Bone marrow (tissue), 2 donors: ENCODE results near the gene XYLB.

Source experiments
- DNase-seq, 2 donors: peaks; one replicate each; lab custom pipeline; 2025; lab: John Stamatoyannopoulos, UW

XYLB gene

DNA sequence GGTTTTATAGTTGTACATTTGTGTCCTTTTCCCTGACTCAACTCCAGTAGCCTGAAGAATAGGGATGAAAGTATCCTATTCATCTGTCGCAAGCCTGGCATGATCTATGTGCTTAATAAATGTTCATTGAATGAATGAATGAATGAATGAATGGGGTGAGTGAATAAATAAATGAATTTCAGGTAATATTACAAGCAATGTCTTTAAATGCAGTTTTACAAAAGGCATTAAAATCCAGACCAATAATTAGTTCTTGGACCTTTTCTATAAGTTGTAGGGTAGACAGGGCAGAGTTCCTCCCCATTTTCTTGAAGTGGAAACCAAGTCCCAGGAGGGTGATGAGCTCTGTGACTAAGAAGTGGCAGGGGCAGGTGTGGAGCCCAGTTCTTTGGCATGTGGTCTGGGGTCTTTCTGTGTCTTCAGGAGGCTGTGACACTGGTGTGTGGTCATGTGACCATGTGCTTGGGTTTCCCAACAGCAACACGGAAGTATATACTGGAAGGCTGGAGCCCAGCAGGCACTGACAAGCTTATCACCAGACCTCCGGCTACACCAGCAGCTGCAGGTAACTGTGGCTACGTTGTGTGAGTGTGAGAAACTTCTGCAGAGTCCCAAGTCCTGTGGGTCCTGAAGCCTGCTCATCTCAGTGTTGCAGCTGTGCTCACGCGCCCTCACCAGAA lies 18.3 kb downstream of the XYLB start:
- DNase-seq, result no peak

- no peak for DNase-seq
These were observed 19.0 kb downstream of the XYLB start for GRCh38 chr3:38365469-38366062.

DNA sequence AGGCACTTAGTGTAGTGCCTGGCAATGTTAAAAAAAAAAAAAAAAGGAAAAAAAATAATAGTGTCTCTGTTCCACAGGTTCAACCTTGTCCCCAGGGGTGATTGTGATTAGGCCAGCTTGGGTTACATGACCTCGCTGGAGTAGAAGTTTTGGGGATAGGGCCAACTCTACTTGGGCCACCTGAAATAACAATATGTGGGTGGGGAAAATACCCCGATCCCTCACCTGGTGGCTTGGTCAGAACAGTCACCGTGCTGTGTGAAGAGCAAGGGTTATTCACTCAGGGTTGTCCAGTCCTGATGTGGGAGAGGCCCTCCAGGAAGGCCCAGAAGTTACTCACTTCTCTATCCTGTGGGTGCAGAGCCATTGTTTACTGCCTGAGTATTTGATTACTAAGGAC lies 19.5 kb downstream of the XYLB start:
- DNase-seq, result no peak

DNA sequence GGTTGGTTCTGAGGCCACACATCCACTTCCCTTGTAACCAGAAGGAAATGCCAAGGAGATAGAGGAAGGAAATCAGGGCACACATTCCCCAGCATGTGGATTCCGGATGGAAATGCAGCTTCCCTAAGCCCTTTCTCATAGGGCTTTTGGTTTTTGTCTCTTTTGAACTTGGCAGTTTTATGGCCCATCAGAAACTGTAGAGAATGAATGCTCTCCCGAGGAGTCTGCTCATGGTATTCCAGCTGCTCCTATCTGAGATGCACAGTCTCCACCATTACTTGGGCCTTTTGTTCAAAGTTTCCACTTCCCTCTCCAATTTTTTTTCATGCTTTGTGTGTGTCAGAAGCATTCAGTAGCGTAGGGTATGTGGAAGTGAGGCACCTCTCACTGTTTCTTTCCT lies 21.2 kb downstream of the XYLB start:
- DNase-seq, result no peak

GRCh38 chr3:38368238-38368637 lies 21.7 kb downstream of the XYLB start:
- no peak for DNase-seq

- DNase-seq, result no peak
These were observed 22.6 kb downstream of the XYLB start for GRCh38 chr3:38369186-38369585.

- DNase-seq, result no peak
These were observed 23.6 kb downstream of the XYLB start for GRCh38 chr3:38370149-38370548.

DNA sequence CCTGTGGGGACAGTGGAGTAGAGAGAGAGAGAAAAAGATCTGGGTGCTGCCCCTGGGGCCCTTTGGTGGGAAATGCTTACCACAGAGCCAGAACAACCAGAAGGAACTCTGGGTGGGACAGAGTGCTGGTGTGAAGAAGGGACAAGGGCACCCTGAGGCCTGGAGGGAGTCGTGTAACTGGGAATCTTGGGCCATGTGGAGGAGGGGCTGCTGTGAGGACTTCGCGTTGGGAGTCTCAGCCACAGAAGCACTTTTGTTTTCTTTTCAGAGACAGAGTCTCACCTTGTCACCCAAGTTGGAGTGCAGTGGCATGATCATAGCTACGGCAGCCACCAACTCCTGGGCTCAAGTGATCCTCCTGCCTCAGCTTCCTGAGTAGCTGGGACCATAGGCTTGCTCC lies 24.3 kb downstream of the XYLB start:
- no peak for DNase-seq

DNA sequence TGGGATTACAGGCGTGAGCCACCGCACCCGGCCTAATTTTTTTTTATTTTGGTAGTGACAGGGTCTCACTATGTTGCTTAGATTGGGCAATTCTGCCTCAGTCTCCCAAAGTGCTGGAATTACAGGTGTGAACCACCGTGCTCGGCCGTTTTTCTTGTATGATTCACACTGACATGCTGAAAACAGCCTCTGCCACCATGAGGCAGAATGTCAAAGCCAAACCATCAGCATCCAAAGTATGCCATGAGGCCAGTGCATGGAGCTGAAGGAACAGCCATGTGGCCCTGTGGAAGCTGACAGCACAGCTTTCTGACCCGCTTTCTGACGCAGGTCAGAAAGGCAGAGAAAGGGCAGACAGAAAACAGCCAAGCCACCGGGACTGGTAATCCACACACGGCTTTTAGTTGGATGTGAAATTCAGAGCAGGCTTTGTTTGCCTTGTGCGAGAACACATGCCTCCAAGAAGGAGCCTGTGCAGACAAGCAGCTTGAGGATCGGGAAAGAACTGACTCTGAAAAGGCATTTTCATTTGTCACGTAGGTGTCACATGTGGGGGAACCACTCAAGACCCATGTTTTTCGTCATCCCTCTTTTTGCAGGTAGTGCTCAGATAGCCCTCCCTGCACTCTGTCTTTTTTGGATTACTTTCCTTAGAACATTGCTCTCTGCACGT lies 25.1 kb downstream of the XYLB start:
- DNase-seq, result no peak

DNA sequence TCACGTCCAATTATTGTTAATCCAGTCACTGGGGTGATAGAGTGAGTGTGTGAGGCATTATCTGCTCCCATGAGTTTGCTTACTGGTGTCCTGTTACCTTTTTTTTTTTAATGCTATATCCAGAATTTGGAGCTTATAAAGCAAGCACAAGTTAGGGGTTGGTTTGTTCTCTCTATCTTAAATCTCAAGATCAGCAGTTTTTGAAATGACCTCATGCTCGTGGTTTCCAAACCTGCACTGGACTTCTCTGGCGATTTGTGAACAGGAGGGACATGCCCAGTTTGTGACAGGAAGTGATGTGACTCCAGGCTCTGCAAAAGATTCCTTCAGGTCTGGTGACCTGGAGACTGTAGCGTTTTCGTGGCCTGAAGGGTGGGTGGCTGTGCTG lies 25.6 kb downstream of the XYLB start:
- no peak for DNase-seq

GRCh38 chr3:38374221-38374620 lies 27.6 kb downstream of the XYLB start:
- DNase-seq, result no peak

DNA sequence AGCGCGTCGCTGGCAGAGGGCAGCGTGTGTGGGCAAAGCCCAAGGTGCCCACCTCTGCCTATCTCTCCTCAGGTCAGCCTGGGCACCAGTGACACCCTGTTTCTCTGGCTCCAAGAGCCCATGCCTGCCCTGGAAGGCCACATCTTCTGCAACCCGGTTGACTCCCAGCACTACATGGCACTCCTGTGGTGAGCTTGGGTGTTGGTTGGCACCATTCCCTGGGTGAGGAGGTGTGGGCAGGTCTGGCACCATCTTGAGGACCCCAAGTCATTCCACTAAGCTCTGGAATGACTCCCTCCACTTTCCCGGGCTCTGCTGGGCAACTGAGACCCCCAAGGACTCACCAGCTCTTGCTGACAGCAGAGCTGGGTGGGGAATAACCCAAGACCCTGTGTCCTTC lies 28.5 kb downstream of the XYLB start:
- no peak for DNase-seq

- no peak for DNase-seq
These were observed 29.0 kb downstream of the XYLB start for GRCh38 chr3:38375488-38376097.

- no peak for DNase-seq
These were observed 29.7 kb downstream of the XYLB start for GRCh38 chr3:38376098-38376816.

DNA sequence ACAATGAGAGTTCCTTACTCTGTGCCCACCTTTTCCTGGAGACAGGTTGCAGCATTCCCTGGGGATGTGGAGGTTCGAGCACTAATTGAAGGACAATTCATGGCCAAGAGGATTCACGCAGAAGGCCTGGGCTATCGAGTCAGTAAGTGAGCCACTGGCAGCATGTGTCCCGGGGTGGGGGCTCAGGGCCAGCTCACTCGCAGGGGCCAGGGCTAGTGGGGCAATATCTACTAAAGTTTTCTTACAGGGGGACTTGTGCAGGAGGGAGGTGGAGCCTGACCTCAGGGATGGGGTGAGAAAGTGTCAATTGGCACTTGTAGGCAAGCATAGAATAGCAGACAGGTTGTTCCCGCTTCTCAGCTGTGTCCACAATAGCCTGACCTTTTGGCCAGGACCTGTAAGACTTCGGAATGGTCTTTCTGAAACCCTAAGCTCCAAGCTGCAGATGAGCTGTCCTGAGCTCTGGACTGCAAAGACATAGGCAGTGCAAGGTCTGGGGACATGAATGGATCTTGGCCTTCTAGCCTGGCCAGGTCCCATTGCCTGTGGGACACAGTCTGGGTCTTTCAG lies 32.7 kb downstream of the XYLB start:
- DNase-seq, result no peak

DNA sequence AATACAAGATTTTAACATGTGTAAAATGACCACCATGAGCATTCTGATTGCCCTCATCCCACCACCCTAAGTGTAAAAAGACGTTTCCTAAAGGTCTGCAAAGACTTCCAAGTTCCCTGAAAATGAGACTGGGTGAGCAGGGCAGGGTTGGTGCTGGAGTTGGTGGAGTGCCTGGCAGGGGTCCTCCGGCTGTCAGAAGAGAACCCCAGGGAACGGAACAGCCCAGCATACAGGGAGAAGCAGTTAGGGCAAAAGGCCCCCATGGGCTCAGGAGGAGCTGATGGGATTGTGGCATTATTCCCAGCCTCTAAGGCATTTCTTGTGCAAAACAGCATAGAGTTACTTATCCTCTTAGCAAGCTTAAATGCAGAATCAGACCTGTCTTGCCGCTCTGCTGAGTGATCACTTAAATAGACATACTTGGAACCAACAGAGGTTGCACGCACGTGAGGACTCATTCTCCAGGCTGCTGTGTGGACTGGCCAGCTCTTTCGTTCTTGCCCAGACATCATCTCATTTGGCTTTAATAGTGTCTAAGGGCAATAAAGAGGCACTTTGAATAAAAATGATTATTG lies 36.0 kb downstream of the XYLB start:
- no peak for DNase-seq

DNA sequence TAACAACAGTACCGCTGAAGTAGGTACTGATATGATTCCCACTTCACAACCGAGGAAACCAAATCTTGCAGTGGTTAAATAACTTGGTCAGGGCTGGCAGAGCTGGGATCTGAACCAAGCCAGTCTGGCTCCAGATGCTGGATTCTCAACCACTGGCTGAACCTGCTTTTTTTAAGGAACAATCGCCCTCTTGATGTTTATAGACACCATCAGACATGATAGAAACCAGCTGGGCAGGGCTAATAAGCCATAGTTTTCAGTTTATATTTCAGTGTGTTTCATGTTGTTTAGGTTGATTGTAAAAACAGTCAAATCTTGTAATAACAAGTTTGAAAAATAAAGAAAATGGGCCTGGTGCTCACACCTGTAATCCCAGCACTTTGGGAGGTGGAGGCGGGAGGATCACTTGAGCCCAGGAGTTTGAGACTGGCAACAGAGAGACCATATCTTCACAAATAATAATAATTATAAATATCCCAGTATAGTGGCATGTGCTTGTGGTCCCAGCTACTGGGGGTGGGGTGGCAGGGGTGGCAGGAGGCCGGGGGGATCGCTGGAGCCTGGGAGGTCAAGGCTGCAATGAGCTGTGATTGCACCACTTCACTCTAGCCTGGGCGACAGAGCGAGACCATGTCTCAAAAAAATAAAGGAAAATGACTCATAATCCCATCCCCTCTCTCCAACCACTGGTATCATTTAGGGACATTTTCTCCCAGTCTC lies 36.7 kb downstream of the XYLB start:
- no peak for DNase-seq

DNA sequence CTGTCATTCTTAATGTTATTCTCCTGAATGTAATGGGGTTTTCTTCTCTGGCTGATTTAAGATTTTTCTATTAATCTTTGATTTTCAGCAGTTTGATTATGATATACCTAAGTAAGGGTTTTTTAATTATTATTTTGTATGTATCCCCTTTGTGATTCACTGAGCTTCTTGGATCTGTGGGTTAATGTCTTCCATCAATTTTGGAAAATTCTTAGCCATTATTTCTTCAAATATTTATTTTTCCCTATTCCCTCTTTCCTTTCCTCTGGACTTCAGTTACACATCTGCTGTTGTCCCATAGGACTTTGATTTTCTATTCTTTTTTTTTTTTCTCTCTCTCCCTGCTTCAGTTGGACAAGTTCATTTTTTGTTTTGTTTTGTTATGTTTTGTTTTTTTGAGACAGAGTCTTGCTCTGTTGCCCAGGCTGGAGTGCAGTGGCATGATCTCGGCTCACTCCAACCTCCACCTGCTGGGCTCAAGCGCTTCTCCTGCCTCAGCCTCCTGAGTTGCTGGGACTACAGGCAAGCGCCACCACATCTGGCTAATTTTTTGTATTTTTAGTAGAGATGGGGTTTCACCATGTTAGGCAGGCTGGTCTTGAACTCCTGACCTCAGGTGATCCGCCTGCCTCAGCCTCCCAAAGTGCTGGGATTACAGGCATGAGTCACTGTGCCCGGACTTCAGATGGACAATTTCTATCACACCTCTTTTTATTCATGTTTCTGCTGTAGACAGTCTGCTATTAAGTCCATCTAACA lies 40.6 kb downstream of the XYLB start:
- no peak for DNase-seq

DNA sequence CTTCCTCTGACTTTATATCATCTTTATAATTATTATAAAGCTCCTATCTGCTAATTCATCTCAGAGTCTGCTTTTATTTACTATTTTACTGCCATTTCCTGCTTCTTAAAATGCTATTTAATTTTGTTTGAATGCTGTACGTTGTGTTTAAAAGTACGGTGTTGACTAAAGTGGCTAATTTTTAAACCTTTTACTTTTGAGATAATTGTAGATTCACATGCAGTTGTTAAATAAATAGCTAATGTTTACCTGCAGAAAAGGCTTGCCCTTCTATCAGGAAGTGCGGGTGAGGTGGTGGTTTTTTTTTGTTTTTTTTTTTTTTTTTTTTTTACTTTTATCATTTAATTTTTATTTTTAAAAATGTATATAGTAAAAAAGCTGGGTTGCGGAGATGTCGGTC lies 41.3 kb downstream of the XYLB start:
- DNase-seq, result no peak

DNA sequence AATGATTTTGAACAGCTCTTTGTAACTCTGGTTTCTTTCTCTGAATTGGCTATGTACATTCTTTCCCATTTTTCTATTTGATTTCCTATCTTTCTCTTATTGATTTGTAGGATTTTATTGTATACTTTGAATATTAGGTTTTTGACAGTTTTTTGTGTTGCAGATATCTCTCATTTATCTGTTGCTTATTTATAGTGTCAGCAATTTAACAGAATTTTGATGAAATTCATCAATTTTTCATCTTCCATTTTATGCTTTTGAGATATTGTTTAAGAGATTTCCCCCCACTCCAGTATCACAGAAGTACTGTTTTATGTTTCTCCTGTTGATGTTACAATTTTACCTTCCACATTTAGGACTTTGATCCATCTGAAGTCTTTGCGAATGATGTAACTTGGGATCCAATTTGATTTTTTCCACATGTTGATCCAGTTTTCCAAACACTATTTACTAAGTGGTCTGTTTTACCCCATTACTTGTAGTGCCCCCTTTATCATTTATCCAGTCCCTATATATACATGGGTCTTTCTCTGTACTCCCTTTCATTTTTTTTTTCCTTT lies 46.1 kb downstream of the XYLB start:
- DNase-seq, result no peak
